Esophagus muscularis mucosa (tissue), 4 donors: ENCODE measurements around the gene HSPB6. TPM values are rescaled to one million over a fixed set of nuclear protein-coding genes. Genes with fewer than 3 reads are reported as not detected.
A peak's percentile ranks its signal among the peaks of the same experiment; 100 is the strongest.

Source experiments
- DNase-seq: peaks from one replicate; pipeline ENCODE4 v3.0.0-alpha.2; 2017; ENCODE audit errors: extremely low spot score
- H3K27ac ChIP-seq, 4 donors: fragments of 200-600 bp; sonication (generic); replicated peaks in 1 of 4; 1 replicate in 3 of 4; 2 replicates in 1 of 4; pipeline ENCODE4 v1.5.1; 2016 to 2019; ENCODE audit warnings: mild to moderate bottlenecking in 1 of 4
- H3K27me3 ChIP-seq, 4 donors: fragments of 200-600 bp; sonication (generic); one replicate each; pipeline versions ENCODE4 v1.5.1 to v1.6.0; 2016 to 2019
- H3K36me3 ChIP-seq, 4 donors: fragments of 200-600 bp; sonication (generic); one replicate each; pipeline ENCODE4 v1.5.1; 2016 to 2019
- H3K4me1 ChIP-seq, 4 donors: fragments of 200-600 bp; sonication (generic); one replicate each; pipeline ENCODE4 v1.5.1; 2016 to 2019
- H3K4me3 ChIP-seq, 4 donors: fragments of 200-600 bp; sonication (generic); 1 replicate in 2 of 4; 2 replicates in 2 of 4; pipeline ENCODE4 v1.5.1; 2016 to 2019; ENCODE audit warnings: mild to moderate bottlenecking in 4 of 4, moderate library complexity in 1 of 4
- H3K9me3 ChIP-seq, 4 donors: fragments of 200-600 bp; sonication (generic); 1 replicate in 3 of 4; 2 replicates in 1 of 4; pipeline ENCODE4 v1.5.1; 2016 to 2019
- EP300 ChIP-seq: sonication (generic); formaldehyde crosslinking; IDR thresholded peaks from one replicate; pipeline ENCODE4 v1.6.1; 2017; ENCODE audit warnings: antibody characterized with exemption
- POLR2A ChIP-seq: fragments of 450-650 bp; IDR thresholded peaks from one replicate; pipeline ENCODE4 v1.6.1; 2017; ENCODE audit warnings: antibody characterized with exemption, moderate library complexity, mild to moderate bottlenecking, low read depth
- POLR2AphosphoS5 ChIP-seq, 2 donors: sonication (generic); formaldehyde crosslinking; IDR thresholded peaks; one replicate each; pipeline ENCODE4 v1.6.1; 2017; ENCODE audit warnings: antibody characterized with exemption in 2 of 2
- WGBS: methylation state at CpG from one replicate; pipeline ENCODE4 v1.1.5; 2018; 5-methylcytosine and 5-hydroxymethylcytosine counted together
- intact Hi-C: fragments of 100-400 bp; cut with DNase I; formaldehyde crosslinking; loops from one replicate; pipeline ENCODE4 v1.15.1; 2023
- total RNA-seq, 4 donors: library from RNA; depleted of rRNA; stranded (reverse); fragments of >200 nt; gene quantifications; one replicate each; pipeline versions ENCODE4 v1.1.0 to v1.2.1, GENCODE V29; 2016
- TF ChIP-seq, protein P1 (sequence below), 3 experiments: fragments of 200-600 bp in 2 of 3; fragments of 450-650 bp in 1 of 3; sonication (generic) in 2 of 3; IDR thresholded peaks; one replicate each; pipeline ENCODE4 v1.5.1; 2017 to 2019; ENCODE audit warnings: antibody characterized with exemption in 3 of 3, mild to moderate bottlenecking in 2 of 3, moderate library complexity in 1 of 3

The HSPB6 gene
- total RNA-seq, 4 donors from 2014 or later, result 64.4 to 146 (median 105) TPM

- intact Hi-C loops, result no loop called here
- H3K4me3 ChIP-seq, result peak overlapping the region; percentile 58 to 67 (median 66)
- no peak for DNase-seq
- H3K27me3 ChIP-seq, result no peaks in the 10 kb centered on the region
- 39% methylated on average over 3 of the region's 16 CpGs for WGBS
- H3K36me3 ChIP-seq, result peaks cover 27 to 67% (median 52%) of the 10 kb centered on the region in 4 donors
- H3K4me1 ChIP-seq, result peaks cover 24 to 61% (median 37%) of the 10 kb centered on the region in 4 donors
- TF ChIP-seq, protein P1, sequence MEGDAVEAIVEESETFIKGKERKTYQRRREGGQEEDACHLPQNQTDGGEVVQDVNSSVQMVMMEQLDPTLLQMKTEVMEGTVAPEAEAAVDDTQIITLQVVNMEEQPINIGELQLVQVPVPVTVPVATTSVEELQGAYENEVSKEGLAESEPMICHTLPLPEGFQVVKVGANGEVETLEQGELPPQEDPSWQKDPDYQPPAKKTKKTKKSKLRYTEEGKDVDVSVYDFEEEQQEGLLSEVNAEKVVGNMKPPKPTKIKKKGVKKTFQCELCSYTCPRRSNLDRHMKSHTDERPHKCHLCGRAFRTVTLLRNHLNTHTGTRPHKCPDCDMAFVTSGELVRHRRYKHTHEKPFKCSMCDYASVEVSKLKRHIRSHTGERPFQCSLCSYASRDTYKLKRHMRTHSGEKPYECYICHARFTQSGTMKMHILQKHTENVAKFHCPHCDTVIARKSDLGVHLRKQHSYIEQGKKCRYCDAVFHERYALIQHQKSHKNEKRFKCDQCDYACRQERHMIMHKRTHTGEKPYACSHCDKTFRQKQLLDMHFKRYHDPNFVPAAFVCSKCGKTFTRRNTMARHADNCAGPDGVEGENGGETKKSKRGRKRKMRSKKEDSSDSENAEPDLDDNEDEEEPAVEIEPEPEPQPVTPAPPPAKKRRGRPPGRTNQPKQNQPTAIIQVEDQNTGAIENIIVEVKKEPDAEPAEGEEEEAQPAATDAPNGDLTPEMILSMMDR (IDR thresholded peaks at IDR 0.05), result no peak
- TF ChIP-seq POLR2A, result no peak
- no peak for TF ChIP-seq EP300
- TF ChIP-seq POLR2AphosphoS5 (IDR thresholded peaks at IDR 0.05), result no peak
- H3K9me3 ChIP-seq, result no peaks in the 10 kb centered on the region
- H3K27ac ChIP-seq, result peak overlapping the region; percentile 80 to 94 (median 88)
Measured at GRCh38 chr19:35740108-35740422, 16.8 kb downstream of the HSPB6 start.

DNA sequence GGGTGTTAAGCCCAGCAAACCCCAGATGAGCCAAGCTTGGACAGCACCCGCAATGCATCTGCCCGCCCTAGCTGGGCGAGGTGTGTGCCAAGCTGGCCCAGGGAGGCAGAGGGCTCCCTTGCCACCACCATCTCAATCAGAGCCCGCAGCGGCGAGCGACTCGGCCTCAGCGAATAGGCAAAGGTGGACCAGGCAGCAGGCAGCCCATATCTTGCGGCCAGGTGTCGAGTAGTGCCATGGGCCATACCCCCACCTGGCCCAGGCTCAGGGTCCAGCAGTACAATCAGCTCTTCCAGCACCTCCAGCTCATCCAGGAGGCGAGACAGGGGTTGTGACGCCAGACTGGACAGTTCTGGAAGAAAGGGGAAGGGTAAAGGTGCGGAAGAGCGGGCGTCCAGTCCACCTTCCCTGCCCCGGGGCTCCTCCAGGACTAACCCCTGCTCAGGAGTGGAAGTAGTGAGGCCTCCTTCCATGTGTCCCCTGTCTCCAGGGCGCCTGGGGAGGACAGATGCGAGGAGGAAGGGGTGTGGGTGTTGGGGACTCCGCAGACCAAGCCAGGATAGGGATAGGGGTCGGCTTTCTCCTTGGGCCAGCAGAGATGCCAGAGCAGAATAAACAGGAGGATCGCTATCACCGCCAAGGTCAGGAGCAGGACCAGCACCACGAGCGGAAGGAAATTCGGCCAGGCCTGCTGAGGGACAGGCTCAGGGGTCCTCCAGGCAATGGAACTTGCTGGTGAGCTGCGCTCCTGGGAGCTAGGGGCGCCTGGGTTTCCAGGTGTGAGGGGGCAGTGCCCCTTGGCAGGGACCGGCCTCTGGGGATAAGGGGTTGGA, 17.3 kb downstream of the HSPB6 start:
- DNase-seq, result no peak
- 76% methylated on average over 18 of the region's 29 CpGs for WGBS
- Histone ChIP-seq H3K27ac (peak overlapping the region; percentile 80 to 94 (median 88)), H3K36me3 (peaks cover 31 to 73% (median 58%) of the 10 kb centered on the region in 4 donors), H3K4me1 (peaks cover 22 to 59% (median 35%) of the 10 kb centered on the region in 4 donors), H3K27me3 (no peaks in the 10 kb centered on the region), H3K4me3 (peak overlapping the region; percentile 58 to 67 (median 66)), H3K9me3 (no peaks in the 10 kb centered on the region)
- intact Hi-C loops, result no loop called here
- TF ChIP-seq EP300 (no peak), POLR2AphosphoS5 (IDR thresholded peaks at IDR 0.05) (no peak), POLR2A (no peak)
- TF ChIP-seq, protein P1 (IDR thresholded peaks at IDR 0.05), result no peak

DNA sequence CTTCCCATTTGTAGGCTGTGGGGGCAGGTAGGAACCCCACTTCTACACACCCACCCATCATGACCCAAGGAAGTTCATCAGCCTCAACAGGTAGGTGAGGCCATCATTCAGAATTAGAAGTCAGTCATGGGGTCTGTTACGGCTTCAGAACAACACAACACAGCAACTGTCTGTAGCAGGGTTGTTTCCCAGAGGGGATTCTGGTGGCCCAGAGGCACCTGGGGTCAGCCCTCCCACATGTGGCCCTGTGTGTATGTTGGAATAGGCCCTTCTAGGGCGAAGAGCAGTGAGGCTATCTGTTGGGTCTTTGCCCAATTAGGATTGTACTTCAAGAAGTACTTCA, 18.0 kb downstream of the HSPB6 start:
- Histone ChIP-seq H3K36me3 (peaks cover 37 to 75% (median 62%) of the 10 kb centered on the region in 4 donors), H3K9me3 (no peaks in the 10 kb centered on the region), H3K4me3 (no peak overlapping the region), H3K27ac (peak overlapping the region in 2 of 4 donors; percentile 20 to 94), H3K4me1 (peaks cover 16 to 52% (median 28%) of the 10 kb centered on the region in 4 donors), H3K27me3 (no peaks in the 10 kb centered on the region)
- TF ChIP-seq POLR2AphosphoS5 (IDR thresholded peaks at IDR 0.05), result no peak
- TF ChIP-seq, protein P1 (IDR thresholded peaks at IDR 0.05), result no peak
- TF ChIP-seq POLR2A, result no peak
- no peak for TF ChIP-seq EP300
- 83% methylated on average over 1 of the region's 2 CpGs for WGBS
- intact Hi-C loops, result no loop called here
- no peak for DNase-seq

GRCh38 chr19:35738021-35738886, 18.6 kb downstream of the HSPB6 start:
- TF ChIP-seq EP300, result no peak
- no peak for TF ChIP-seq POLR2A
- TF ChIP-seq POLR2AphosphoS5 (IDR thresholded peaks at IDR 0.05), result no peak
- TF ChIP-seq, protein P1 (IDR thresholded peaks at IDR 0.05), result no peak
- Histone ChIP-seq H3K4me1 (peaks cover 14 to 46% (median 26%) of the 10 kb centered on the region in 4 donors), H3K4me3 (no peak overlapping the region), H3K27ac (peak overlapping the region in 1 of 4 donors; percentile 94), H3K9me3 (no peaks in the 10 kb centered on the region), H3K36me3 (peaks cover 43 to 75% (median 66%) of the 10 kb centered on the region in 4 donors), H3K27me3 (no peaks in the 10 kb centered on the region)
- intact Hi-C loops, result no loop called here
- DNase-seq, result no peak
- 90% methylated on average over 33 of the region's 37 CpGs for WGBS
